ENCODE measurements around the gene LRRC31. TPM values are rescaled to one million over a fixed set of nuclear protein-coding genes. Genes with fewer than 3 reads are reported as not detected.

LRRC31 gene
- total RNA-seq, 2 experiments from 2014 or later, result not detected

DNA sequence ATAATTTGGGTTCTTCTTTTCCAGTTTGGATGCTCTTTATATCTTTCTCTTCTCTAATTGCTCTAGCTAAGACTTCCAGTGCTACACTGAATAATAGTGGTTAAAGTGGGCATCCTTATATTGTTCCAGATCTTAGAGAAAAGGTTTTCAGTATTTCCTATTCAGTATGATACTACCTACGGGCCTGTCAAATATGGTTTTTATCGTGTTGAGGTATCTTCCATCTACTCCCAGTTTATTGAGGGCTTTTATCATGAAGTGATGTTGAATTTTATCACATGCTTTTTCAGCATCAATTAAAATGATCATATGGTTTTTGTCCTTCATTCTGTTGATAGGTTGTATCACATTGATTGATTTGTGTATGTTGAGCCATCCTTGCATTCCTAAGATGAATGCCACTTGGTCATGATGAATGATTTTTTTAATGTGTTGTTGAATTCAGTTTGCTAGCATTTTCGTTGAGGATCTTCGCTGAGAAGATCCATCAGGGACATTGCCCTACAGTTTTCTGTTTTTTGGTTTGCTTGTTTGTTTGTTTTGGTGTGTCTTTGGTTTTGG is 54.1 kb downstream of the LRRC31 start:
- Mint-ChIP-seq H3K27ac (no peak overlapping the region), H3K36me3 (peaks cover 9% of the 10 kb centered on the region), H3K4me1 (peaks cover 18% of the 10 kb centered on the region), H3K9me3 (peaks cover 7% of the 10 kb centered on the region), H3K27me3 (peaks cover 12% of the 10 kb centered on the region), H3K4me3 (no peak overlapping the region)
- POLR2A ChIA-PET, result no interaction called here
- ATAC-seq (ENCODE audit: low read depth) (no peak), DNase-seq (no peak)

DNA sequence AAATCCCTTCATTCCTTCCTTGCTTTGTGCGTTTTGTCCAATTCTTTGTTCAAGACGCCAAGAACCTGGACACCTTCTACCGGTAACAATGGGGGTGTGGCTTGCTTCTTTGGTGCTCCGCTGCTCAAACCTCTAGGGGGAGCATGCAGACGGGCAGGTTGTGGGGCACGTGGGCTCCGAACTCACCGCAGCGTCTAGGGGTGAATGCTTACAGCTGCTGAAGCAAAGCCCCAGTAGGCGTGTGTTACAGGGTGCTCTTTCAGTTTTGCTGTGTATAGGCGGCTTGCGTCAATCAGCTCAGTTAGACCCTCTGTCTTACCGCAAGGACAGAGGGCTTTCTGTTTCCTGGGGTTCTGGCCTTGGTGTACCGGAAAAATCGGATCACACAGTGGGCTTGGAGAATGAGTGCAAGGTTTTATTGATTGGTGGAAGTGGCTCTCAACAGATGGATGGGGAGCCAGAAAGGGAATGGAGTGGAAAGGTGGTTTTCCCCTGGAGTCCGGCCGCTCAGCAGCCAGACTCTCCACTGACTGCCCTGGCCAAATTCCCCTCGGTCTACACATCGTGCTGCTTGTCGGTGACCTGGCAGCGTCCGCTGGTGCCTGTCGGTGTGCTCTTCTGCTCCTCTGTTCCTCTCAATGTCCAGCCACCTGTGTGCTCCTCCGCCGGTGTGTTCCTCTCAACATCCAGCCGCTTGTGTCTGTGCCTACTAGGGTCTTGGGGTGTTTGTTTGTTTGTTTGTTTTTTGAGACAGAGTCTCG is 55.8 kb downstream of the LRRC31 start:
- Mint-ChIP-seq H3K27me3 (peaks cover 8% of the 10 kb centered on the region), H3K4me3 (peak overlapping the region; percentile 86), H3K27ac (peak overlapping the region; percentile 91), H3K9me3 (peaks cover 7% of the 10 kb centered on the region), H3K4me1 (peaks cover 23% of the 10 kb centered on the region), H3K36me3 (peaks cover 9% of the 10 kb centered on the region)
- DNase-seq, result peak; percentile 74
- peak; percentile 75 for ATAC-seq (ENCODE audit: low read depth)
- POLR2A ChIA-PET, result interaction anchor here (1.5 to 6.3 kb wide), 2 partner anchors 41 to 49 kb away, joined by 3 to 50 read pairs; partner anchors contain the start of genes MYNN and TERC

DNA sequence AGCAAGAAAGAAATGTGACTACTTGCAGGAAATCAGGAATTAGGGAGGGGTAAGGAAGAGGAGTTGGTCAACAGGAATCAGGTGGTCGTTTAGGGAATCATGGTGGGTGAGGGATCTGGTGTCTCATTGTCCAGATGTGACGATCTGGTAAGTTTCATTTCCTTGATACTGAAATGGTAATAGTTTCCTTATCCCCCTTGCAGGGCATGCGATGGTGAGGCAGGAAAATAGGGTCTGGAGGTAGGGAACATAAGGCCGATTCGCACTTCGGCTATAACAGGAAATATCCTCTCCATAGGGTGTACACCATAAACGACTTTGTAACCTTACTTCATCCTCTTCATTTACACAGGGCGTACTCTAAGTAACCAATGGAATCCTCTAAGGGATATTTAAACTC is 56.5 kb downstream of the LRRC31 start:
- Mint-ChIP-seq H3K4me3 (peak overlapping the region; percentile 86), H3K27ac (peak overlapping the region; percentile 91), H3K4me1 (peaks cover 28% of the 10 kb centered on the region), H3K36me3 (peaks cover 11% of the 10 kb centered on the region), H3K9me3 (peaks cover 7% of the 10 kb centered on the region), H3K27me3 (peaks cover 7% of the 10 kb centered on the region)
- POLR2A ChIA-PET, result interaction anchor here (1.5 to 6.3 kb wide), 4 partner anchors 33 to 49 kb away, joined by 3 to 50 read pairs (median 22); partner anchors contain the start of genes MYNN and TERC
- no peak for ATAC-seq (ENCODE audit: low read depth)
- no peak for DNase-seq

DNA sequence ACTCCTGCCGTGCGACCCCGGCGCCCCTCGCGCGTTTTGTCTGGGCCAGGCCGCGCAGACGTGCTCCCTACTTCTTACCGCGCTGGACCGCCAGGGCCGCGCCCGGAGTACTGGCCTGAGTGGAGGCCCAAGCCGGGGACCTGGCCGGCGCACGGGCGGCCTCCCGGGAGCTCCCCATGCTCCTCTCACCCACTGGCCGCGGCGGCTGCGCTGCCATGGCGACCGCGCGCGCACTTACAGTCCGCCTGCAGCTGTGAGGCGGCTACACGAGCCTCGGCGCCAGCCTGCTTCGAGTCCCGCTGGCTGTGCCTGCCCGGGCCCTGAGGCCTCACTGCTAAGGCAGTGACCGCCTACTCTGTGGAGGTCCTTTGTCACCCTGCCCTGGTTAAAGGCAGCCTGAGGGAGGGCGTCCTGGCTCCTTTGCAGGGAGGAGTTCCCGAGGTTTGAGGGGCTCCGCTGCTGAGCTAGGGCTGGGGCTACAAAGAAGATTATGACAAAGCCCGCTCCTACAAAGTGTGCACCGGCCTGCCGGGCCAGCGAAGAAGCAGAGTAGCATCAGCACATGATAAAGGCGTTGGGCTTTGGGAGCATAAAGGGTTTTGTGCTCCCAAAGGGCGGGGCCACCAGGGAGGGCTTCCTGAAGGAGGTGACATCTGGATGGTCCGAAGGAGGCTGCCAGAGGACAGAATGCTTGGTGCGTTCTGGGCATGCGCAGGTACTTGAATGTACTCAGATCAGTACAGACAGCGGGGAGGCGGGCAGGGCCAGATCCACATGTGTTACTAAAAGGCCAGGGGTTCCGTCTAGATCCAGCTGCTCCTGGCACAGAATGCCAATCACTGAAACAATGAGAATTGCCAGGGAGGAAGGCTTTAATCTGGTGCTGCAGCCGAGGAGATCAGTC is 57.2 kb downstream of the LRRC31 start, which contains the start of the genes LRRC34 and LRRIQ4:
Gene LRRC34, minus strand, starts transcription at position 573 of the 904 bp plus-strand sequence. Its CDS starts 356 bp downstream, at position 217.
Gene LRRIQ4, plus strand, starts transcription at position 539 of the 904 bp plus-strand sequence. CDS start 9,052 bp downstream, outside the sequence.
- Mint-ChIP-seq H3K36me3 (peaks cover 17% of the 10 kb centered on the region), H3K27ac (peak within 1 kb of the TSS; percentile 91), H3K4me3 (peak within 1 kb of the TSS; percentile 86), H3K4me1 (peaks cover 28% of the 10 kb centered on the region), H3K9me3 (peaks cover 7% of the 10 kb centered on the region), H3K27me3 (peaks cover 6% of the 10 kb centered on the region)
- POLR2A ChIA-PET, result interaction anchor here (0.6 to 6.3 kb wide), 6 partner anchors 10 to 48 kb away, joined by 3 to 50 read pairs (median 12); partner anchors contain the start of genes ACTRT3, MYNN and TERC
- DNase-seq, result peak; percentile 81
- ATAC-seq (ENCODE audit: low read depth), result peak; percentile 70

DNA sequence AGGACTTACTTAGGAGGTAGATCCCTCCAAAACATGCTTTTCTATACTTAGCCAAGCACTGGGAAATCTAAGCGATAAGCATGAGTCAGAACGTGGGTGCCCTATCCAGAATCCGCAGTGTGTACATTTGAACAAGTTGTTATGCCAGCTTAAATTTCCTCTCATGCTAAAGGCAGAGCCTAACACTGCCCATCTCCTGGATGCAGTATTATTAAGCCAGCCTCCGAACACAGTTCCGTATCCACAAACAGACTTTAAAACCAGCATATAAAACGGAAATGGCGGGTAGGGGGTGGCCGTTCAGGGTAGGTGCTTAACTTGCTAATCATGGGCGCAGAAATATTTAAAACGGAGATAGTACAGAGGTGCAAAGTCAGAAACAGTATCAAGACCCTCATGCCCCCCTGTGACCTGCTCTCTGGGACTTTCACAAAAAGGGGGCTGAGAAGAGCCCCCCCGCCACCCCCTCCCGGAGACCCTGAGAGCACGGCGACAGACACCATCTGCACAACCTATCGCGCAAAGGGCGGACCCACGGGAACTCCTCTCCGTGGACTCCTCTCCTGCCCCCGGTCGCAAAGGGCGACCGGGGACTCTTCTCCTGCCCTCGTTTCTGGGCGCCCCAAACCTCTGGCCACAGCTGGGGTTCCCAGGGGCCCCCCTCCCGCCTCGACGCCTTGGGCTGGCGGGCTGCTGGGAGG is 58.0 kb downstream of the LRRC31 start:
- DNase-seq, result no peak
- peaks cover 7% of the 10 kb centered on the region for H3K9me3 Mint-ChIP-seq
- ATAC-seq (ENCODE audit: low read depth), result peak; percentile 35
- H3K27me3 Mint-ChIP-seq, result peaks cover 2% of the 10 kb centered on the region
- peak overlapping the region; percentile 86 for H3K4me3 Mint-ChIP-seq
- POLR2A ChIA-PET, result interaction anchor here (0.9 to 6.3 kb wide), 5 partner anchors 13 to 48 kb away, joined by 4 to 50 read pairs (median 18); partner anchors contain the start of genes ACTRT3, MYNN and TERC
- peak overlapping the region; percentile 91 for H3K27ac Mint-ChIP-seq
- peaks cover 17% of the 10 kb centered on the region for H3K36me3 Mint-ChIP-seq
- H3K4me1 Mint-ChIP-seq, result peaks cover 28% of the 10 kb centered on the region

DNA sequence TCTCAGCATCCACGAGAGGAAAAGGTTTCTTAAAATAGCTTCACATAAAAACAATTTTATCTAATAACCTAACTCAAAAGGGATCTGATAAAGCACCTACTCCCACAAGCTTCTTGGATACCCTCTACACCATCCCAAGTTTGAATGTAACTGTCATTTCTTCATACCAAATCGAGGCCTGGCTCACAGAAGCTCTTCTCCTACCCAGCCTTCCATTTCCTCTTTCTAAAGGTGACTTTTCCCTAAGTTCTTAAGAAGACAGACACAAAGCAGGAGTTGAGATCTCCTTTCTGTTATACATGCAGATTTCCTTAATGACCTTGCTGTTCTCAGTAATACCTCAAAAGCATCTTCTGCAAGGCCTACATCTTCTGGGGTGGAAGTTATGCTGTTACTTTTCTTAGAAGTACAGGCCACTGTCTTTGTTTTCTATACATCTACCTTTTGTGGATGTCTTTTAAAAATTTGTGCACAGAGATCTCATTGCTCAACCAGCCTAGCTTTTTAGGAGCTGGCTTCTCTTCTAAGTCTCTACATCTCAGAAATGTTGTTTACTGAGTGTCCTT is 60.4 kb downstream of the LRRC31 start:
- ATAC-seq (ENCODE audit: low read depth) (no peak), DNase-seq (no peak)
- peaks cover 2% of the 10 kb centered on the region for H3K27me3 Mint-ChIP-seq
- peaks cover 28% of the 10 kb centered on the region for H3K4me1 Mint-ChIP-seq
- H3K36me3 Mint-ChIP-seq, result peaks cover 16% of the 10 kb centered on the region
- POLR2A ChIA-PET, result interaction anchor here (0.6 to 6.3 kb wide), 5 partner anchors 10 to 46 kb away, joined by 3 to 50 read pairs (median 6); partner anchors contain the start of genes MYNN and TERC
- H3K9me3 Mint-ChIP-seq, result no peaks in the 10 kb centered on the region
- H3K27ac Mint-ChIP-seq, result peak overlapping the region; percentile 84
- H3K4me3 Mint-ChIP-seq, result peak overlapping the region; percentile 56

DNA sequence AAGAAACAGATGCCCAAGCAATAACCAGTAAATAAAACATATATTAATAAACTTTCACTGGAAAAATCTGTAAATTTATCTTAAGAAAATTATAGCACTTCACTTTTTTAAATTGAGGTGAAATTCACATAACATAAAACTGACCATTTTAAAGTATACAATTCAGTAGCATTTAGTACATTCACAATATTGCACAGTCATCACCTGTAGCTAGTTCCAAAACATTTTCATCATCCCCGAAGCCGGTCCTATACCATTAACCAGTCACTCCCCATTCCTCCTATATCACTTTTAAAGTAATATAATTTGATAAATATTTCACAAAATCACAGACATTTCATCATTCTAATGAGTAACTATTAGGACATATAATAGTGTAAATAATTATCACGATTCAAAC is 65.1 kb downstream of the LRRC31 start:
- no peak for ATAC-seq (ENCODE audit: low read depth)
- no peak overlapping the region for H3K27ac Mint-ChIP-seq
- POLR2A ChIA-PET, result no interaction called here

DNA sequence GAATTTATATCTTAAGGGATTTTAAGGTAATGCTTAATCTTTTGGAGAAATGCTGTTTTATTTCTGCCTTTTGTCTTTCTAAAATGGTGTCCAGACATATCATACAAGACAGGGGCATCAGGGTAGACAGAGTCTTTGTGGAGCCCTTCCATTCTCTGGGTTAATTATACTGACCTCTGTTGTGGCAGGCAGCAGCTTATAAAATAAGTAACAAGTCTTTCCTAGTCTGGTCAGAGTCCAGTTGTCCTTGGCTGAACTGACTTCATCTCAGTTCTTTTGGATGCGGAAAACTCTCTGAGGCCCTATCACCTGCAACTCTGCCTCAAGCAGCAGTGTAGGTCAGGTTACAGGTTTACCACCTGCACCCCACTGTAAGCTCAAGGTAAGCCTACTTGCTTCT is 77.4 kb downstream of the LRRC31 start:
- no peaks in the 10 kb centered on the region for H3K27me3 Mint-ChIP-seq
- POLR2A ChIA-PET, result no interaction called here

More for the DNA sequence above, 65.1 kb downstream of the LRRC31 start:
- DNase-seq, result no peak
- H3K4me3 Mint-ChIP-seq, result no peak overlapping the region
- peaks cover 10% of the 10 kb centered on the region for H3K4me1 Mint-ChIP-seq
- H3K27me3 Mint-ChIP-seq, result no peaks in the 10 kb centered on the region
- H3K36me3 Mint-ChIP-seq, result peaks cover 24% of the 10 kb centered on the region
- H3K9me3 Mint-ChIP-seq, result no peaks in the 10 kb centered on the region

DNA sequence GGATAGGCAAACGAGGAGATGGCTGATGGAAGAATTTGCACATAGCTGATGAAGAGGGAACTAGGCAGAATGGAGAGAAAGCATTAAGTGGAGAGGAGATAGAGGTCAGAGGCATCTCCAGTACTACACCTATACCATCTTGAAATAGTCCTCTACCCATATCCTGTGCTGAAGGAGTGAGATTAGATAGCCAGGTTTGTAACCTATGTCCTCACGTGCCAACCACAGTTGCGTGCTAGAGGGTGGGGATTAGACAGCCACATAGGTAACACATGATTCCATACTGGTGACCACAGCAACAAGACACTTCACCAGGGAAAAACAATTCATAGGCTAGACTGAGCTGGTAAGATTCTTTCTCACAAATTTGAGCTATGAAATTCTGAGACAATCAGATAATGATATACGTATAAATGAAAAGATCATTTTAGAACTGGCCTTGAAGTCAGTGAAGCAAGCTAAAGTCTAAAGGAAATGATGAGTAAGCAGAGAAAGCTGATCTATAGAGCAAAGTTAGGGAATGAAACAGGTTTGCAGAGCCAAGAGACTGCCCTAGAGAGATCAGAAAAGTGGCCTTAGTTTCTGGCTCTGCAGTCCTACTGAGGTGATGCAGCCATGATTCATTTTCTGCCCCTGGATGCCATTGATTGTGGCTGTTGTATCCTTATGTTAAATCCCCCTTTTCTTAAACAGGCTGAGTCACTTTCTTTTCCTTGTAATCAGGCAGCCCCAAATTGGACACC is 78.9 kb downstream of the LRRC31 start:
- peaks cover 43% of the 10 kb centered on the region for H3K36me3 Mint-ChIP-seq
- H3K4me1 Mint-ChIP-seq, result peaks cover 7% of the 10 kb centered on the region
- H3K27ac Mint-ChIP-seq, result no peak overlapping the region
- ATAC-seq (ENCODE audit: low read depth) (no peak), DNase-seq (no peak)
- H3K4me3 Mint-ChIP-seq, result no peak overlapping the region
- POLR2A ChIA-PET, result interaction anchor here (0.6 kb wide), 1 partner anchor 42 kb away, joined by 4 read pairs; no protein-coding TSS in a partner anchor
- H3K27me3 Mint-ChIP-seq, result no peaks in the 10 kb centered on the region
- no peaks in the 10 kb centered on the region for H3K9me3 Mint-ChIP-seq

More for the DNA sequence above, 77.4 kb downstream of the LRRC31 start:
- Mint-ChIP-seq H3K36me3 (peaks cover 34% of the 10 kb centered on the region), H3K4me1 (peaks cover 7% of the 10 kb centered on the region), H3K9me3 (no peaks in the 10 kb centered on the region), H3K27ac (no peak overlapping the region), H3K4me3 (no peak overlapping the region)
- DNase-seq, result no peak
- no peak for ATAC-seq (ENCODE audit: low read depth)

DNA sequence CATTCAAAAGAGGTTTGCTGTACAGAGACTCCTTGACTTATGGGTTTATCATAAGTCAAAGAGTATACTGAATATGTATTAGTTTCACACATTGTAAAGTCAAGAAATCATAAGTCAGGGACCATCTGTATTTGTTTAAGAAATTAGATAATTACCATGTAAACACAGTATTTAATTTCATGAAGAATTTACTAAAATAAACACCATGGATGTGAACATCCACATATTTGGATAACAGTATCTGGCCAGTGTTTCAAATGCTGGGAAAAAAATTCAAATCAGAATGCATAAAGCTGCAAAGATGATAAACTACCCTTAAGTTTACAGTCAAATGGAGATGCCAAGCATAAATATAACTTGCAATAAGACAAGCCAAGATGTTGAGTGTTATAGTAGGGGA is 79.5 kb downstream of the LRRC31 start:
- no peak for DNase-seq
- Mint-ChIP-seq H3K4me3 (no peak overlapping the region), H3K36me3 (peaks cover 45% of the 10 kb centered on the region), H3K9me3 (no peaks in the 10 kb centered on the region), H3K4me1 (peaks cover 9% of the 10 kb centered on the region), H3K27me3 (no peaks in the 10 kb centered on the region), H3K27ac (no peak overlapping the region)
- POLR2A ChIA-PET, result interaction anchor here (0.6 kb wide), 1 partner anchor 43 kb away, joined by 4 read pairs; no protein-coding TSS in a partner anchor
- ATAC-seq (ENCODE audit: low read depth), result no peak
